Thyroid gland (tissue), 4 donors: ENCODE results near the gene TSC22D4. TPM values are rescaled to one million over a fixed set of nuclear protein-coding genes. Genes with fewer than 3 reads are reported as not detected.
"Not testable (repeated sequence)": the region's sequence is repeated elsewhere in the genome, so short reads cannot be mapped to it uniquely, and the experiment has no call there.

ENCODE experiments used
- DNase-seq, 2 donors: peaks; one replicate each; pipeline ENCODE4 v3.0.0-alpha.2; 2019
- H3K27ac ChIP-seq, 3 donors: fragments of 200-600 bp; sonication (generic); 1 replicate in 2 of 3; 2 replicates in 1 of 3; pipeline ENCODE4 v1.5.1; 2016 to 2019; ENCODE audit warnings: mild to moderate bottlenecking in 1 of 3, moderate library complexity in 1 of 3
- H3K27me3 ChIP-seq: fragments of 200-600 bp; sonication (generic); one replicate; pipeline ENCODE4 v1.5.1; 2019
- H3K36me3 ChIP-seq, 2 donors: fragments of 200-600 bp; sonication (generic); one replicate each; pipeline ENCODE4 v1.5.1; 2016 to 2019
- H3K4me1 ChIP-seq, 2 donors: fragments of 200-600 bp; sonication (generic); one replicate each; pipeline ENCODE4 v1.5.1; 2017 to 2019
- H3K4me3 ChIP-seq, 3 donors: fragments of 200-600 bp; sonication (generic); replicated peaks in 1 of 3; 1 replicate in 2 of 3; 2 replicates in 1 of 3; pipeline ENCODE4 v1.5.1; 2016; ENCODE audit warnings: mild to moderate bottlenecking in 1 of 3
- H3K9me3 ChIP-seq: fragments of 200-600 bp; sonication (generic); one replicate; pipeline ENCODE4 v1.5.1; 2017
- POLR2A ChIP-seq, 2 donors: fragments of 450-650 bp; IDR thresholded peaks; one replicate each; pipeline ENCODE4 v1.6.1; 2017; ENCODE audit warnings: antibody characterized with exemption in 2 of 2, mild to moderate bottlenecking in 2 of 2, moderate library complexity in 1 of 2
- WGBS, 2 donors: methylation state at CpG; one replicate each; pipeline ENCODE4 v1.1.5; 2017; 5-methylcytosine and 5-hydroxymethylcytosine counted together
- intact Hi-C: fragments of 100-400 bp; cut with DNase I; formaldehyde crosslinking; loops from one replicate; pipeline ENCODE4 v1.15.1; 2023
- total RNA-seq, 4 donors: library from RNA; depleted of rRNA; stranded (reverse); fragments of >200 nt; gene quantifications; one replicate each; pipeline ENCODE4 v1.2.3, GENCODE V29; 2016
- TF ChIP-seq, protein P1 (sequence below), 6 experiments: fragments of 200-600 bp in 3 of 6; fragments of 450-650 bp in 3 of 6; sonication (generic) in 3 of 6; IDR thresholded peaks; one replicate each; pipeline ENCODE4 v1.5.1; 2016 to 2019; ENCODE audit warnings: antibody characterized with exemption in 6 of 6, mild to moderate bottlenecking in 2 of 6, inconsistent platforms in 1 of 6, moderate library complexity in 1 of 6

TSC22D4 gene
- total RNA-seq, 4 donors from 2014 or later = 22.7 to 37.8 (median 27.9) TPM

DNA sequence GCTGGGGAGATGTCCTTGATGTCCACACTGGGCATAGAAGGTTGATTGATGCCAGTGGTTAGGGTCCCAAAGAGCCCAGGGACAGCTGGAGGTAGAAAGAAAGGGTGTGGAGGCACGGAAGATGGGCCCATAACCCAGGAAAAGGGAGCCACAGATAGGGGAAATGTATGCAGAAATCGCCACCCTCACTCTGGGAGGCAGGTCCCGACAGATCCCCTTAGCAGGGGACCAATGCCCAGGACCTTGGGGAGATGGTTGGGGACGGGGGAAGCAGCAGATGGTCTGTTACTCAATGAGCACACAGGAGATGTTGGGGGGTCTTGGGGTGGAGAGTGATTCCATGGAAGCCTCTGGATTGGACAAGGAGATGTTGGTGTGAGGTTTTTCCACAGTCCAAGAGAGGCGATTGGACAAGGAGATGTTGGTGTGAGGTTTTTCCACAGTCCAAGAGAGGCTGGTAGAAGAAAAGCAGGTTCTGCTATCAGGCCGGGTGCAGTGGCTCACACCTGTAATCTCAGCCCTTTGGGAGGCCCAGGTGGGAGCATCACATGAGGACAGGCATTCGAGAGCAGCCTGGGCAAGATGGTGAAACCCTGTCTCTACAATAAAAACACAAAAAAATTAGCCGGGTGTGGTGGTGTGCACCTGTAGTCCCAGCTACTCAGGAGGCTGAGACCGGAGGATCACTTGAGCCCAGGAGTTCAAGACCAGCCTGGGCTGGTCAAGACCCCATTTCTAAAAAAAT is 35.7 kb downstream of the TSC22D4 start:
- TF ChIP-seq, protein P1, sequence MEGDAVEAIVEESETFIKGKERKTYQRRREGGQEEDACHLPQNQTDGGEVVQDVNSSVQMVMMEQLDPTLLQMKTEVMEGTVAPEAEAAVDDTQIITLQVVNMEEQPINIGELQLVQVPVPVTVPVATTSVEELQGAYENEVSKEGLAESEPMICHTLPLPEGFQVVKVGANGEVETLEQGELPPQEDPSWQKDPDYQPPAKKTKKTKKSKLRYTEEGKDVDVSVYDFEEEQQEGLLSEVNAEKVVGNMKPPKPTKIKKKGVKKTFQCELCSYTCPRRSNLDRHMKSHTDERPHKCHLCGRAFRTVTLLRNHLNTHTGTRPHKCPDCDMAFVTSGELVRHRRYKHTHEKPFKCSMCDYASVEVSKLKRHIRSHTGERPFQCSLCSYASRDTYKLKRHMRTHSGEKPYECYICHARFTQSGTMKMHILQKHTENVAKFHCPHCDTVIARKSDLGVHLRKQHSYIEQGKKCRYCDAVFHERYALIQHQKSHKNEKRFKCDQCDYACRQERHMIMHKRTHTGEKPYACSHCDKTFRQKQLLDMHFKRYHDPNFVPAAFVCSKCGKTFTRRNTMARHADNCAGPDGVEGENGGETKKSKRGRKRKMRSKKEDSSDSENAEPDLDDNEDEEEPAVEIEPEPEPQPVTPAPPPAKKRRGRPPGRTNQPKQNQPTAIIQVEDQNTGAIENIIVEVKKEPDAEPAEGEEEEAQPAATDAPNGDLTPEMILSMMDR (IDR thresholded peaks at IDR 0.05) = no peak
- TF ChIP-seq POLR2A (IDR thresholded peaks at IDR 0.05) = no peak
- intact Hi-C loops = no loop called here
- H3K4me3 ChIP-seq = no peak overlapping the region
- no peak for DNase-seq
- peaks cover 0 to 15% of the 10 kb centered on the region in 2 donors for H3K4me1 ChIP-seq
- no peaks in the 10 kb centered on the region for H3K9me3 ChIP-seq
- peak overlapping the region in 2 of 3 donors; percentile 47 to 80 for H3K27ac ChIP-seq
- 90 to 91% methylated on average over 9 of the region's 9 CpGs for WGBS, 2 donors
- no peaks in the 10 kb centered on the region for H3K27me3 ChIP-seq
- no peaks in the 10 kb centered on the region for H3K36me3 ChIP-seq

DNA sequence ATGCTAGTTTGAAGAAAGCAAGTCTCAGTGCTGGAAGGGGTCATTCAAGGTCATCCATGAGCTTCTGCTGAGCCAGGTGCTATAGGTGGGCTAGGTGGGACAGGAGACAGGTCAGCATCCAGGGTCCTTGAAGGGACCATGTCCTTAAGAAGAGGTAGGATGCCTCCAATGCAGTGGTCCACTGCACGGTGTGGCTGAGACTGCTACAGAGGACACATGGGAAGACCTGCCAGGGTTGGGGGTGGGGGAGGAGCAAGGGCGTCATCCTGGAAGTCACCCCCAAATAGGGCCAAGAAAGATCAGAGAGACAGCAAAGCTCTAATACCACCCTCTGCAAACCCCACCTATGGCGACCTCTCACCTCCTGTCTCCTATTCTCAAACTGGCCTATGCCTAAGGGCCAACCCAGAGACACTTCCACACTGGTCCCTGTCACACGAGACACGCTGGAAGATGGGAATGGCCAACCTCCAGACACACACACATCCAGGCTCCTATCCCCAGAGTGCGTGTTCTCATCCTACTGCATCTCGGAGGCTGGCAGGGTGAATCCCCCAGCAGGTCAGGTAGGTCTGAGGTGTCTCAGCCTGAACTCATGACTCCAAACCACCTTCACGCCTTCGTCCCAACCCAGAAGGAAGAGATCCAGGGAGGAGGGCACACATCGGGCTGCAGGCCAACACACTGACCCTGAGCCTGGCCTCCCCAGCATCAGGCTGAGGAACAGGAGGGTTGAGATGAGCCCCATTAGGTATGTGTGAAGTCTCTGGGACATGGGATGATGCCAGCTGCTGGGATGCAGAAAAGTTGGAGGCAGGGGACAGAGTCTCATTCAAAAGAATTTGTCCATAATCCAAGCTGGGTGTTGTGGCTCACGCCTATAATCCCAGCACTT is 37.1 kb downstream of the TSC22D4 start:
- 87 to 99% methylated on average over 11 of the region's 11 CpGs for WGBS, 2 donors
- intact Hi-C loops = no loop called here
- no peak for DNase-seq
- TF ChIP-seq, protein P1 (IDR thresholded peaks at IDR 0.05) = no peak
- TF ChIP-seq POLR2A (IDR thresholded peaks at IDR 0.05) = no peak
- Histone ChIP-seq H3K36me3 (no peaks in the 10 kb centered on the region), H3K4me3 (no peak overlapping the region), H3K4me1 (peaks cover 0 to 19% of the 10 kb centered on the region in 2 donors), H3K27me3 (no peaks in the 10 kb centered on the region), H3K27ac (no peak overlapping the region), H3K9me3 (no peaks in the 10 kb centered on the region)

DNA sequence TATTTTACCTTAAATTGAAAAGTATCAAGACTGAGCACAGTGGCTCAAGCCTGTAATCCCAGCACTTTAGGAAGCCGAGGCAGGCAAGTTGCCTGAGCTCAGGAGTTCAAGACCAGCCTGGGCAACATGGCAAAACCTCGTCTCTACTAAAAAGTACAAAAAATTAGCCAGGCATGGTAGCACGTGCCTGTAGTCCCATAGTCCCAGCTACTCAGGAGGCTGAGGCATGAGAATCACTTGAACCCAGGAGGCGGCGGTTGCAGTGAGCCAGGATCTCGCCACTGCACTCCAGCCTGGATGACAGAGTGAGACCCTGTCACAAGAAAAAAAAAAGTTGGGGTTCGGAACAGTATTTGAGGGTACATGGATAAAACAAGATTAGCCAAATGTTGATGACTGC is 39.8 kb downstream of the TSC22D4 start:
- H3K4me1 ChIP-seq = peaks cover 8 to 18% of the 10 kb centered on the region in 2 donors
- H3K36me3 ChIP-seq, DNase-seq, H3K27ac ChIP-seq, H3K9me3 ChIP-seq, intact Hi-C loops, H3K27me3 ChIP-seq, H3K4me3 ChIP-seq: not testable (repeated sequence)
- 91 to 92% methylated on average over 7 of the region's 7 CpGs for WGBS, 2 donors

DNA sequence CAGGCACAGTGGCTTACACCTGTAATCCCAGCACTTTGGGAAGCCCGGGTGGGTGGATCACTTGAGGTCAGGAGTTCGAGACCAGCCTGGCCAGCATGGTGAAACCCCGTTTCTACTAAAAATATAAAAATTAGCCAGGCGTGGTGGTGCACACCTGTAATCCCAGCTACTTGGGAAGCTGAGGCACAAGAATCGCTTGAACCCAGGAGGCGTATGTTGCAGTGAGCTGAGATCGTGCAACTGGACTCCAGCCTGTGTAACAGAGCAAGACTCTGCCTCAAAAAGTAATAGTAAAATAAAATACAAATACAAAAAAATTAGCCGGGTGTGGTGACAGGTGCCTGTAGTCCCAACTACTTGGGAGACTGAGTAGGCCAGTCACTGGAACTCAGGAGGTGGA is 40.3 kb downstream of the TSC22D4 start:
- 90 to 94% methylated on average over 8 of the region's 8 CpGs for WGBS, 2 donors
- H3K4me1 ChIP-seq = peaks cover 8 to 23% of the 10 kb centered on the region in 2 donors

DNA sequence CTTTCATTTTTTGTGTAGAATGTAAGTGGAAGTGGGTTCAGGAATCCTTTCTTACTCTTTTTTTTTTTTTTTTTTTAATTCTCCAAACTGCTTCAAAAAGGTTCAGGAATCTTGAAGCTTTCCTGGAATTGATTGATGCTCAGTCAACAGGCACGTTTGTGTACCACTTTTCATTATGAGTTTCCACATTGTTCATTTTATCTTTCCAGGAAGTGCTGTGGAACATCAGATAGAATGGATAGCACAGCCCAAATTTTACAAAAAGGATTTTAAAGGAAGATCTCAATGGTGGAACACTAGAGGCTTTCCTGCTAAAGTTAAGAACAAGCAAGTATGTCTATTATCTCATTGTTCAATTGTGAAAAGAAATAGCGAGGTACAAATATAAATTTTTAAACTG is 40.8 kb downstream of the TSC22D4 start:
- Histone ChIP-seq H3K4me1 (peaks cover 8 to 29% of the 10 kb centered on the region in 2 donors), H3K36me3 (peaks cover 17% of the 10 kb centered on the region in 2 donors), H3K4me3 (no peak overlapping the region), H3K9me3 (no peaks in the 10 kb centered on the region), H3K27ac (no peak overlapping the region), H3K27me3 (no peaks in the 10 kb centered on the region)
- 59 to 70% methylated on average over 2 of the region's 2 CpGs for WGBS, 2 donors
- TF ChIP-seq, protein P1 (IDR thresholded peaks at IDR 0.05) = no peak
- TF ChIP-seq POLR2A (IDR thresholded peaks at IDR 0.05) = no peak
- intact Hi-C loops = no loop called here
- DNase-seq = no peak

More for the DNA sequence above, 40.3 kb downstream of the TSC22D4 start:
- H3K9me3 ChIP-seq, DNase-seq, intact Hi-C loops, H3K27ac ChIP-seq, H3K4me3 ChIP-seq, H3K27me3 ChIP-seq: not testable (repeated sequence)
- H3K36me3 ChIP-seq = peaks cover 11% of the 10 kb centered on the region in 2 donors
